ENCODE measurements around the gene VIL1. TPM values are rescaled to one million over a fixed set of nuclear protein-coding genes. Genes with fewer than 3 reads are reported as not detected.

VIL1 gene
- total RNA-seq, 2 experiments from 2014 or later: 0.73 TPM; not detected in 1

DNA sequence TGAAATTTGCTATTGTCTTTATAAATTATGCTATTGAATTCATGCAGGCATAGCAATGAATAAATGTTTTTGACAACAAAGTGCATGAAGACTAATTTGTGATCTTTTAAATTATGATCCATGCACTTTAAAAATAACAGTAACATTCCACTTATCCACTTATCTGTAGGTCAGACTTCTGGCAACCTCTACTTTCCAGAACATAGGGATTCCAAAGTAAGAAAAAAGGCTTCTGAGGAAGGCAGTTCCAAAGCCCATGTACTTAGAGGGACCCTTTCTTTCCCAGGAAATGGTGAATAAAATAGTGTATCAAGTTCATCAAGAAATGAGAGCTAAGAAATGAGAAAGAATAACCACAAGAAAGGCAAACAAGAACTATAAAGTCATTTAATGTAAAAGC is 58.3 kb downstream of the VIL1 start:
- ATAC-seq (no peak), DNase-seq (no peak)
- Mint-ChIP-seq H3K4me1 (peaks cover 9% of the 10 kb centered on the region), H3K36me3 (peaks cover 42% of the 10 kb centered on the region), H3K9me3 (ENCODE audit: low read depth) (no peaks in the 10 kb centered on the region), H3K27ac (no peak overlapping the region), H3K4me3 (no peak overlapping the region), H3K27me3 (no peaks in the 10 kb centered on the region)
- CTCF ChIA-PET: no interaction called here

DNA sequence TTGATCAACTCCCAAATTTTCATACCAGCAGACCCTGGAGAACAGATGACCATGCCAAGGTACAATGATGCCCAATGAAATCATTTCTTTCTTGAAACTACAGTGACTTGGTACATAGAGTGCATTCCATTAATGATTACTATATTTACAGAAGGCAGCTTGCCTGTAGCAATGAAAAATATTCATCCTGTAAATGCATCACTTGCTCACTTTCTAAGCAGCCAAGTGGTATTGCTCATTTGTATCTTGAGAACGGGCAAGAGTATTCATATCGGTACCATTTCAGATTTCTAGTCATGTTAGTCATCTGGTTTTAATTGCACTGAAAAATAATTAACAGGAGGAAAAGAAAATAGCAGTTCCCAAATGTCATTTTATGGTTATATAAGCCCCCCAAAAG is 59.6 kb downstream of the VIL1 start:
- Mint-ChIP-seq H3K27me3 (no peaks in the 10 kb centered on the region), H3K4me1 (peaks cover 13% of the 10 kb centered on the region), H3K4me3 (no peak overlapping the region), H3K27ac (no peak overlapping the region), H3K9me3 (ENCODE audit: low read depth) (no peaks in the 10 kb centered on the region), H3K36me3 (peaks cover 37% of the 10 kb centered on the region)
- DNase-seq: no peak
- CTCF ChIA-PET: no interaction called here
- ATAC-seq: no peak

DNA sequence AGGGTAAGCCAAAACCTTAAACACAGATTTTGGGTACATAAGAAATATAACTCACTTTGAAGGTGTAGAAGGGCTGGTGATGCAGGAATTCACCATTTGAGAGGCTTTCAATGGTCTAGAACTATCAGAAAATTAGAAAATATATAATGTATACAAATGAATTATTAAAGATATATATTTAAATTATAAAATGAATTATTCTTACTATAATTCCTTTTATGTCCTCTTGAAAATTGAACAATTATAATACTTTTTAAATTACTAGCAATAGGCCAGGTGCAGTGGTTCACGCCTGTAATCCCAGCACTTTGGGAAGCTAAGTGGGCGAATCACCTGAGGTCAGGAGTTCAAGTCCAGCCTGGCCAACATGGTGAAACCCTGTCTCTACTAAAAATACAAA is 60.7 kb downstream of the VIL1 start:
- H3K4me1 Mint-ChIP-seq: peaks cover 15% of the 10 kb centered on the region
- no peak for ATAC-seq
- H3K36me3 Mint-ChIP-seq: peaks cover 36% of the 10 kb centered on the region
- H3K27ac Mint-ChIP-seq: no peak overlapping the region
- H3K27me3 Mint-ChIP-seq: no peaks in the 10 kb centered on the region
- H3K9me3 Mint-ChIP-seq (ENCODE audit: low read depth): no peaks in the 10 kb centered on the region
- CTCF ChIA-PET: interaction anchor here (1.3 kb wide), 1 partner anchor 33 kb away, joined by 4 read pairs; no protein-coding TSS in a partner anchor
- no peak for DNase-seq
- no peak overlapping the region for H3K4me3 Mint-ChIP-seq

DNA sequence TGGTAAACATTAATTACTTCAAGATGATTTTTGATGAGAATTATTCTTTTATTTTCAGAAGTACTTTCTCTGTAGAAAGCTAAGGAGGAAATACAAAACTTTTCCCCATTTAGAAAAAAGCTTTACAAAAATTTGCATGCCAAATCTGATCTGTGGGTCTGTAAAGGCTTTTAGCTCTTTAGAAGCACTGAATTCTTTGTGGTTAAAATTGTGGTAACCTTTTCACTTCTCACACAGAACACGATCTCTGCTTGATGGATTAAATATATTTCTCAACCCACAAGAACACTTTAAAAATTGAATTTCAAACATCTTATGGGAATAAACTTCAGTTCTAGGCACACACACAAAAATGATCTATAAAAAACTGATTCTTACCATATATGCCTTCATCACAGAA is 63.7 kb downstream of the VIL1 start:
- Mint-ChIP-seq H3K36me3 (peaks cover 46% of the 10 kb centered on the region), H3K4me1 (peaks cover 15% of the 10 kb centered on the region), H3K27me3 (no peaks in the 10 kb centered on the region), H3K9me3 (ENCODE audit: low read depth) (no peaks in the 10 kb centered on the region), H3K4me3 (no peak overlapping the region), H3K27ac (no peak overlapping the region)
- no peak for DNase-seq
- no peak for ATAC-seq
- CTCF ChIA-PET: interaction anchor here (0.6 to 1.0 kb wide), 2 partner anchors 20 to 57 kb away, joined by 3 read pairs; no protein-coding TSS in a partner anchor

DNA sequence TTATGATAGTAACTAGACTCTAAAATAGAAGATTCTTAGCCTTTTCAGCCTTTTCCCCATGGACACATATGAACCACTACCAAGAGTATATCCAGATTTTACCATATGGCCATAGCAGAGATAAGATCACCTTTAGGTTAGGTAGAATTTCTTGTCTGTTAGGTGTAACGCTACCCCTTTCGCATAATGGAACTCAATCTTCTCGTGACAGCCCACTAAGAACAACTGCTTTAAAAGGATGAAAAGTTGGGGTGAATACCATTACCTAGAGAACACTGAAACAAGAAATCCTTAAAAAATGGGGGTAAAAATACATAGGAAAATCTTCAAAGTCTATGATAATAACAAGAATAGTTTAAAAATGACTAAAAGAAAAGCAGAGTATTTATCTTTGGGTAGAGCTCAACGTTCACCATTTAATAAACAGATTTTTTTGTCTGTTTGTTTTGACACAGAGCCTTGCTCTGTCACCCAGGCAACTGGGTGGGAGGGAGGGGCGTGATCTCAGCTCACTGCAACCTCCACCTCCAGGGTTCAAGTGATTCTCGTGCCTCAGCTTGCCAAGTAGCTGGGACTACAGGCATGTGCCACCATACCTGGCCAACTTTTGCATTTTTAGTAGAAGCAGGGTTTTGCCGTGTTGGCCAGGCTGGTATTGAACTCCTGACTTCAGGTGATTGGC is 67.2 kb downstream of the VIL1 start:
- no peak overlapping the region for H3K4me3 Mint-ChIP-seq
- CTCF ChIA-PET: no interaction called here
- no peak for DNase-seq
- no peak overlapping the region for H3K27ac Mint-ChIP-seq
- ATAC-seq: no peak
- H3K27me3 Mint-ChIP-seq: no peaks in the 10 kb centered on the region
- H3K36me3 Mint-ChIP-seq: peaks cover 52% of the 10 kb centered on the region
- H3K4me1 Mint-ChIP-seq: peaks cover 9% of the 10 kb centered on the region
- no peaks in the 10 kb centered on the region for H3K9me3 Mint-ChIP-seq (ENCODE audit: low read depth)

DNA sequence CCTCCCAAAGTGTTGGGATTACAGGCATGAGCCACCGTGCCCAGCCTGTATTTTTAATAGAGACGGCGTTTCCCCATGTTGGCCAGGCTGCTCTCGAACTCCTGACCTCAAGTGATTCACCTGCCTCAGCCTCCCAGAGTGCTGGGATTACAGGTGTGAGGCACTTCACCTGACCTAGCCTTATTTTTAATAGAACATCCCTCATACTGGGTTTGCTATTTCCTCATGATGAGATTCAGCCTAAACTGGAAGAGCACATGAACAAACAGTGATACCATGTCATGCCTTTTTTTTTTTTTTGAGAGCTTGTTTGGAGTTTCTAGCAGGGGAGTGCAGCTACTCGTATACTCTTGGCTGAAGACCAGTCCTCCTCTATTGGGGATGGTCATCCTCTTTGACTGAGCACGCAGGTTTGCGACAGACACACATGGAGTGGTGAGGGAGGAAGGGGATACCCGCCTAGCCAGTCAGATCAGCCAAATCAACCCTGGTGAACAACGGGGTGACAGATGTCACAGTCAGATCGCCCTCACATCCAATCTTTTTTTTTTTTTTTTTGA is 81.7 kb downstream of the VIL1 start:
- Mint-ChIP-seq H3K4me1 (no peaks in the 10 kb centered on the region), H3K36me3 (peaks cover 32% of the 10 kb centered on the region), H3K4me3 (no peak overlapping the region), H3K9me3 (ENCODE audit: low read depth) (no peaks in the 10 kb centered on the region), H3K27ac (no peak overlapping the region), H3K27me3 (no peaks in the 10 kb centered on the region)
- DNase-seq: no peak
- CTCF ChIA-PET: interaction anchor here (0.7 kb wide), 1 partner anchor 9 kb away, joined by 3 read pairs; no protein-coding TSS in a partner anchor
- no peak for ATAC-seq

DNA sequence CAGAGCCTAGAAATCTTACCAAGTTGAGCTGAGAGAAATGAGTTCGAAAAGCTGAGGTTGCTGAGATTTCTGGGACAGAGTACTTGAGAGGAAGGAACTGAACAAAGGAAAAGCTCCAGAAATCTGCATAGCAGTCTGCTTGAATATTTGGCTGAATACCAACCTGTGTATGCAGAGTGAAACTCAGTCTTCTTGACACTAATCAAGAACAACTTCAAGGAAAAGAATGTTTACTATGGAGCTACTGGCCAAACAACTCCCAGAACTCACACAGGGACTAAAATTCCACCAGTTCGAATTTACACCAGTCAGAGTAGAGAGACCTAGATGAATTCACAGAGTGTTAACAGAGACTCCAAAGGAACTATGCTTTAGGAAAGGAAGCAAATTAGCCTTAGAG is 82.7 kb downstream of the VIL1 start:
- CTCF ChIA-PET: no interaction called here
- H3K4me3 Mint-ChIP-seq: no peak overlapping the region
- DNase-seq: no peak
- peaks cover 36% of the 10 kb centered on the region for H3K36me3 Mint-ChIP-seq
- H3K4me1 Mint-ChIP-seq: no peaks in the 10 kb centered on the region
- no peak overlapping the region for H3K27ac Mint-ChIP-seq
- no peak for ATAC-seq
- no peaks in the 10 kb centered on the region for H3K9me3 Mint-ChIP-seq (ENCODE audit: low read depth)
- H3K27me3 Mint-ChIP-seq: no peaks in the 10 kb centered on the region

Small RNA genes lying within 50 kb of the gene (microRNA-seq; reads per million reads assigned to microRNA genes)
- gene MIR26B: 38,498 reads per million, percentile 99 among the genes with 10 or more reads in this experiment

Other genes with a start within 250 kb of the VIL1 start
- gene ARPC2, start 201.9 kb upstream of the VIL1 start, total RNA-seq: 100 to 1,000 TPM; 742 to 839 TPM
- under 1 TPM; 0.73 to 0.82 TPM for gene GPBAR1, start 158.1 kb upstream of the VIL1 start, total RNA-seq
- gene AAMP, start 149.0 kb upstream of the VIL1 start, total RNA-seq: 10 to 100 TPM; 49.5 to 61.4 TPM
- 10 to 100 TPM; 37.6 to 40.7 TPM for gene PNKD, start 148.6 kb upstream of the VIL1 start, total RNA-seq
- 10 to 100 TPM; 51.5 to 72.4 TPM for gene TMBIM1, start 126.6 kb upstream of the VIL1 start, total RNA-seq
- gene CATIP, start 62.3 kb upstream of the VIL1 start, total RNA-seq: not detected
- under 1 TPM; 0.18 to 0.35 TPM for gene SLC11A1, start 36.9 kb upstream of the VIL1 start, total RNA-seq
- gene CTDSP1, start 19.3 kb upstream of the VIL1 start, total RNA-seq: 100 to 1,000 TPM; 149 to 152 TPM
- 10 to 100 TPM; 33.7 to 37.6 TPM for gene USP37, start 149.2 kb downstream of the VIL1 start, total RNA-seq
- 100 to 1,000 TPM in 1 of 2 experiments, 10 to 100 TPM in 1; 82.5 to 111 TPM for gene CNOT9, start 149.7 kb downstream of the VIL1 start, total RNA-seq
- under 1 TPM; 0.30 to 0.53 TPM for gene PLCD4, start 188.8 kb downstream of the VIL1 start, total RNA-seq
- gene ZNF142, start 240.5 kb downstream of the VIL1 start, total RNA-seq: 10 to 100 TPM; 54.2 to 55.4 TPM
- 10 to 100 TPM; 55.2 to 67.6 TPM for gene BCS1L, start 240.6 kb downstream of the VIL1 start, total RNA-seq

Data from activated CD8-positive, alpha-beta memory T cell treated with anti-CD3 and anti-CD28 coated beads, Interleukin-2, amount 10 ng/mL, durations not matched to agents 7 days and 5 days (primary cell).